HepG2 (cell line): ENCODE results near the gene C9orf50. TPM values are rescaled to one million over a fixed set of nuclear protein-coding genes. Genes with fewer than 3 reads are reported as not detected.

Experiments used
- AGO1 ChIP-seq: fragments of 200-400 bp; formaldehyde crosslinking; IDR thresholded peaks from 2 replicates; pipeline ENCODE4 v1.6.1; 2017; ENCODE audit warnings: mild to moderate bottlenecking, low read depth, low read length, moderate library complexity; ENCODE audit not compliant: poor library complexity, severe bottlenecking
- AGO2 ChIP-seq: fragments of 200-400 bp; formaldehyde crosslinking; optimal IDR thresholded peaks from 2 replicates; pipeline ENCODE3; 2017; ENCODE audit warnings: mild to moderate bottlenecking, low read depth, low read length, moderate library complexity
- CAMTA2 ChIP-seq: sonication (generic); formaldehyde crosslinking; IDR thresholded peaks from 2 replicates; pipeline ENCODE4 v1.4.0; 2020; ENCODE audit warnings: mild to moderate bottlenecking, missing genetic modification reagents, borderline replicate concordance
- MED8 ChIP-seq: sonication (generic); formaldehyde crosslinking; IDR thresholded peaks from 2 replicates; pipeline ENCODE4 v1.8.1; 2023; ENCODE audit warnings: mild to moderate bottlenecking, missing genetic modification reagents; ENCODE audit not compliant: insufficient replicate concordance
- SAP130 ChIP-seq: IDR thresholded peaks from 2 replicates; pipeline ENCODE4 v1.6.1; 2016; ENCODE audit warnings: low read depth
- SOX6 ChIP-seq, 2 experiments: fragments of 450-650 bp in 1 of 2; sonication (generic) in 1 of 2; formaldehyde crosslinking in 1 of 2; IDR thresholded peaks; 2 replicates each; pipeline versions ENCODE4 v1.4.0 to v1.6.1; 2017 to 2020; ENCODE audit warnings: antibody characterized with exemption in 1 of 2, mild to moderate bottlenecking in 1 of 2, missing genetic modification reagents in 1 of 2
- ZBTB42 ChIP-seq: sonication (generic); formaldehyde crosslinking; IDR thresholded peaks from 2 replicates; pipeline ENCODE4 v1.5.0; 2020; ENCODE audit warnings: mild to moderate bottlenecking, missing genetic modification reagents
- ZNF850 ChIP-seq: sonication (generic); formaldehyde crosslinking; conservative IDR thresholded peaks from 2 replicates; pipeline ENCODE4 v1.9.0; 2021; ENCODE audit warnings: mild to moderate bottlenecking, missing genetic modification reagents
- polyA plus RNA-seq, 8 experiments: library from polyadenylated mRNA; depleted of rRNA in 3 of 8; stranded (reverse) in 7 of 8; unstranded in 1 of 8; fragments of >200 nt; fragmentation: Illumina TruSeq in 4 of 8; extraction: Trizol in 4 of 8; gene quantifications; 2 replicates each; pipeline versions ENCODE4 v1.2.1 to v1.2.3, GENCODE V29; 2011 to 2016; ENCODE audit warnings: low read depth in 4 of 8, missing spikeins in 1 of 8, mixed read lengths in 1 of 8; ENCODE audit not compliant: insufficient read depth in 1 of 8
- total RNA-seq, 5 experiments: library from RNA; depleted of rRNA; stranded (reverse); fragments of >200 nt; fragmentation: Illumina TruSeq; extraction: Trizol; gene quantifications; 2 replicates each; pipeline ENCODE4 v1.2.3, GENCODE V29; 2016; ENCODE audit warnings: low read depth in 1 of 5
- TF ChIP-seq, protein P1 (sequence below): sonication (generic); formaldehyde crosslinking; IDR thresholded peaks from 2 replicates; pipeline ENCODE4 v1.4.0; 2020; ENCODE audit warnings: mild to moderate bottlenecking, missing genetic modification reagents

The C9orf50 gene
- total and polyA plus RNA-seq, 2 of the 13 experiments (the other 11 are each of a cell fraction or from before 2014, with no cell fraction given), result not detected

DNA sequence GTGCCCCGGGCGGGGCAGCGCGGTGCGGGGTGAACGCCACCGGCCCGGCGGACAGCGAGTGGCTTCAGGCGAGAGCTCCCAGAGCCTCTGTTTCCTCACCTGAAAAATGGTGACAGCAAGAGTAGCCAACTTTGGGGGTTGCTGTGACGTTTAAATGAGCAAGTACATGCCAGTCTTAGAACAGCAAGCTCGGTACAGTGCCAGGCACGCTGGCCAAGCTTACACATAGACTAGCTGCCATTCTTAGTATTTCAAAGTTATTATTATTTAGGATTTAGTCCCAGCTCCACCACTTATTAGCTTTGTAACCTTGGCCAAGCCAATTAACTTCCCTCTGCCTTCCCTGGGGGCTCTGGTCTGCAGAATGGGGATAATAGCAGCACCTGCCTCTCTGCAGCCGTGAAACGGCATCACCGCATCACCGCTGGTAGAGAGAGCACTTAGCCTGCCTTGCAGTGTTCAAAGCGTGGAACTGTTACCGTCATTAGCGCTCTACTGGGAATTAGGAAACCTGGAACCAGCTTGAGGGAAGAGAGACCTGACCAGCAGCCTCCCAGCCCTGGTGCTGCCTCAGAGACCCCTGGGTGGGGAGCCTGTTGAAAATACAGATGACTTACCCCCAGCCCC is at the start of gene C9orf50 (continued):
- TF ChIP-seq SAP130 (CRISPR knock-in tag) (no peak; the same call in 1 of the 2 replicates), AGO1 (peak; percentile 22), CAMTA2 (CRISPR knock-in tag) (0 out of 2 replicates have a peak, but pooled peaks have one; percentile 48), ZNF850 (CRISPR knock-in tag) (no peak), ZBTB42 (CRISPR knock-in tag) (no peak), SOX6 (IDR thresholded peaks at IDR 0.05) (no peak), SOX6 (CRISPR knock-in tag; IDR thresholded peaks at IDR 0.05) (0 out of 2 replicates have a peak, but pooled peaks have one; percentile 25), MED8 (CRISPR knock-in tag) (peak; percentile 35), AGO2 (peak; percentile 56)
- TF ChIP-seq, protein P1, sequence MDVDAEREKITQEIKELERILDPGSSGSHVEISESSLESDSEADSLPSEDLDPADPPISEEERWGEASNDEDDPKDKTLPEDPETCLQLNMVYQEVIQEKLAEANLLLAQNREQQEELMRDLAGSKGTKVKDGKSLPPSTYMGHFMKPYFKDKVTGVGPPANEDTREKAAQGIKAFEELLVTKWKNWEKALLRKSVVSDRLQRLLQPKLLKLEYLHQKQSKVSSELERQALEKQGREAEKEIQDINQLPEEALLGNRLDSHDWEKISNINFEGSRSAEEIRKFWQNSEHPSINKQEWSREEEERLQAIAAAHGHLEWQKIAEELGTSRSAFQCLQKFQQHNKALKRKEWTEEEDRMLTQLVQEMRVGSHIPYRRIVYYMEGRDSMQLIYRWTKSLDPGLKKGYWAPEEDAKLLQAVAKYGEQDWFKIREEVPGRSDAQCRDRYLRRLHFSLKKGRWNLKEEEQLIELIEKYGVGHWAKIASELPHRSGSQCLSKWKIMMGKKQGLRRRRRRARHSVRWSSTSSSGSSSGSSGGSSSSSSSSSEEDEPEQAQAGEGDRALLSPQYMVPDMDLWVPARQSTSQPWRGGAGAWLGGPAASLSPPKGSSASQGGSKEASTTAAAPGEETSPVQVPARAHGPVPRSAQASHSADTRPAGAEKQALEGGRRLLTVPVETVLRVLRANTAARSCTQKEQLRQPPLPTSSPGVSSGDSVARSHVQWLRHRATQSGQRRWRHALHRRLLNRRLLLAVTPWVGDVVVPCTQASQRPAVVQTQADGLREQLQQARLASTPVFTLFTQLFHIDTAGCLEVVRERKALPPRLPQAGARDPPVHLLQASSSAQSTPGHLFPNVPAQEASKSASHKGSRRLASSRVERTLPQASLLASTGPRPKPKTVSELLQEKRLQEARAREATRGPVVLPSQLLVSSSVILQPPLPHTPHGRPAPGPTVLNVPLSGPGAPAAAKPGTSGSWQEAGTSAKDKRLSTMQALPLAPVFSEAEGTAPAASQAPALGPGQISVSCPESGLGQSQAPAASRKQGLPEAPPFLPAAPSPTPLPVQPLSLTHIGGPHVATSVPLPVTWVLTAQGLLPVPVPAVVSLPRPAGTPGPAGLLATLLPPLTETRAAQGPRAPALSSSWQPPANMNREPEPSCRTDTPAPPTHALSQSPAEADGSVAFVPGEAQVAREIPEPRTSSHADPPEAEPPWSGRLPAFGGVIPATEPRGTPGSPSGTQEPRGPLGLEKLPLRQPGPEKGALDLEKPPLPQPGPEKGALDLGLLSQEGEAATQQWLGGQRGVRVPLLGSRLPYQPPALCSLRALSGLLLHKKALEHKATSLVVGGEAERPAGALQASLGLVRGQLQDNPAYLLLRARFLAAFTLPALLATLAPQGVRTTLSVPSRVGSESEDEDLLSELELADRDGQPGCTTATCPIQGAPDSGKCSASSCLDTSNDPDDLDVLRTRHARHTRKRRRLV (CRISPR knock-in tag), result peak; percentile 26; the same call in 1 of the 2 replicates
